ENCODE measurements around the gene KRI1. TPM values are rescaled to one million over a fixed set of nuclear protein-coding genes. Genes with fewer than 3 reads are reported as not detected.

KRI1 gene
- total RNA-seq, 4 donors from 2014 or later: 9.0 to 152 (median 27.6) TPM

DNA sequence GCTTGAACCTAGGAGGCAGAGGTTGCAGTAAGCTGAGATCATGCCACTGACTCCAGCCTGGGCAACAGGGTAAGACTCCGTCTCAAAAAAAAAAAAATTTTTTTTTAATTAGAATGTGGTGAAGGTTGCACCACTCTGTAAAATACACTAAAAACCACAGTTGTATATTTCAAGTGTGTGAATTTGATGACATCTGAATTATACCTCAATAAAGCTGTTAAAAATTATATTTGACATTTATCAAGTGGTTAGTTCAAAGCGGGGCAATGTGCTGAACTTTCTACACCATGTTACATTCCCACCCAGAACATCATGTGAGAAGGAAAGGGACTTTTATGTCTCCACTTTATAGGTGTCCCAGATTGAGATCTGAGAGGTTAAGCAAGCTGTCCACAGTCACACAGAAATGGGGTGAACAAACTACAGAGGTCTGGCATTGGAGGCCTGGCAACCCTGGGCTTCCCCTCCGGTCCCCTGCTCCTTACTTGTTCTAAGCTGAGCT, 42.6 kb downstream of the KRI1 start:
- Histone ChIP-seq H3K27me3 (peaks cover 3 to 5% of the 10 kb centered on the region in 2 donors), H3K4me3 (no peak overlapping the region), H3K9me3 (no peaks in the 10 kb centered on the region), H3K36me3 (no peaks in the 10 kb centered on the region), H3K27ac (no peak overlapping the region), H3K4me1 (no peaks in the 10 kb centered on the region)
- intact Hi-C loops (cut with DNase I; ENCODE audit: low total_unique reads): no loop called here
- DNase-seq: no peak
- TF ChIP-seq, protein P1, sequence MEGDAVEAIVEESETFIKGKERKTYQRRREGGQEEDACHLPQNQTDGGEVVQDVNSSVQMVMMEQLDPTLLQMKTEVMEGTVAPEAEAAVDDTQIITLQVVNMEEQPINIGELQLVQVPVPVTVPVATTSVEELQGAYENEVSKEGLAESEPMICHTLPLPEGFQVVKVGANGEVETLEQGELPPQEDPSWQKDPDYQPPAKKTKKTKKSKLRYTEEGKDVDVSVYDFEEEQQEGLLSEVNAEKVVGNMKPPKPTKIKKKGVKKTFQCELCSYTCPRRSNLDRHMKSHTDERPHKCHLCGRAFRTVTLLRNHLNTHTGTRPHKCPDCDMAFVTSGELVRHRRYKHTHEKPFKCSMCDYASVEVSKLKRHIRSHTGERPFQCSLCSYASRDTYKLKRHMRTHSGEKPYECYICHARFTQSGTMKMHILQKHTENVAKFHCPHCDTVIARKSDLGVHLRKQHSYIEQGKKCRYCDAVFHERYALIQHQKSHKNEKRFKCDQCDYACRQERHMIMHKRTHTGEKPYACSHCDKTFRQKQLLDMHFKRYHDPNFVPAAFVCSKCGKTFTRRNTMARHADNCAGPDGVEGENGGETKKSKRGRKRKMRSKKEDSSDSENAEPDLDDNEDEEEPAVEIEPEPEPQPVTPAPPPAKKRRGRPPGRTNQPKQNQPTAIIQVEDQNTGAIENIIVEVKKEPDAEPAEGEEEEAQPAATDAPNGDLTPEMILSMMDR (IDR thresholded peaks at IDR 0.05): no peak
- no peak for TF ChIP-seq POLR2A (IDR thresholded peaks at IDR 0.05)

DNA sequence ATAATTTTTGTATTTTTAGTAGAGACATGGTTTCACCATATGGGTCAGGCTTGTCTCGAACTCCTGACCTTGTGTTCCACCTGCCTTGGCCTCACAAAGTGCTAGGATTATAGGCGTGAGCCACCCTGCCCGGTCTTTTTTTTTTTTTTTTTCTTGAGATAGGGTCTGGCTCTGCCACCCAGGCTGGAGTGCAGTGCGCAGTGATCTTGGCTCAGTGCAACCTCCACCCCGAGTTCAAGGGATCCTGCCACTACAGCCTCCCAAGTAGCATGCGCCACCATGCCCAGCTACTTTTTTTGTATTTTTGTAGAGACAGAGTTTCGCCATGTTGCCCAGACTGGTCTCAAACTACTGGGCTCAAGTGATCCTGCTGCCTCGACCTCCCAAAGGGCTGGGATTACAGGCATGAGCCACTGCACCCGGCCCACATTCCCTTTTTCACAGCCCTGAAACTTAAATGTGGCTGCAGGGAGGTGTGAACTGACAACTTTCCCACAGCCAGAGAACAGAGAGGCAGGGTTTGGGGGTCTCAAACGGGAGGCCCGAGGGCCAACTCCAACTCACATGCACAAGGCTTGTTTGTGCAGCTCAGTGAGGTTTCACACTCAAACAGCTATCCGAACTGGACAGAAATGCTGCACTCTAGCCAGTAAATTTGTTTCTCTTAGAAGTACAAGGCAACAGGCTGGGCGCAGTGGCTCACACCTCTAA, 44.2 kb downstream of the KRI1 start:
- Histone ChIP-seq H3K4me3 (no peak overlapping the region), H3K9me3 (no peaks in the 10 kb centered on the region), H3K4me1 (peaks cover 0 to 7% of the 10 kb centered on the region in 2 donors), H3K36me3 (no peaks in the 10 kb centered on the region), H3K27me3 (peaks cover 3 to 5% of the 10 kb centered on the region in 2 donors), H3K27ac (no peak overlapping the region)
- intact Hi-C loops (cut with DNase I; ENCODE audit: low total_unique reads): no loop called here
- TF ChIP-seq POLR2A (IDR thresholded peaks at IDR 0.05): no peak
- TF ChIP-seq, protein P1 (IDR thresholded peaks at IDR 0.05): no peak
- DNase-seq: no peak

DNA sequence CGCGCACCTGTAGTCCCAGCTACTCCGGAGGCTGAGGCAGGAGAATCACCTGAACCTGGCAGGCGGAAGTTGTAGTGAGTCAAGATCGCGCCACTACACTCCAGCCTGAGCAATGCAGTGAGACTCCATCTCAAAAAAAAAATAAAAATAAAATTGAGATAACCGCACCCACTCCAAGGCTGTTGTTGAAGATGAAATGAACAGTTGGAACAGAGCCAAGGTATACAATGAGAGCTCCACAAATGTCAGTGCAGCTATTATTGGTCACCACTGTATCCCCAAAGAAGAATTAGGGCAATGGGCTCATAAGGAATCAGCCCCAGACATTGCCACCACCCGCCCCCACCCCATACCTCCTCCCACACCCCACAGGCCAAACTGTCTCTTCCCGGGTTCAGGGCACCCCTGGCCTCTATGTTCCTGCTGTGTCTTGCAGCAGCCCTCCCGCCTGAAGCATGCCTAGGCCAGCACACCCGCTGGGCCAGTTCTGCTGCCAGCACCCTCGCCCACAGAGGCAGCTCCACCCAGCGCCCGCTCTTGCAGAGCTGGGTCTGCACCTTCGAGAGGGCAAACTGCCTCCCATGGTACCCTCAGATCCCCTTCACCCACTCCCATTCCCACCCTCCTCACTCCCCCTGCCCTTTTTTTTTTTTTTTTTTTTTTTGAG, 45.0 kb downstream of the KRI1 start:
- TF ChIP-seq, protein P1 (IDR thresholded peaks at IDR 0.05): no peak
- TF ChIP-seq POLR2A (IDR thresholded peaks at IDR 0.05): no peak
- no peaks in the 10 kb centered on the region for H3K36me3 ChIP-seq
- H3K4me1 ChIP-seq: peaks cover 0 to 7% of the 10 kb centered on the region in 2 donors
- no peak overlapping the region for H3K4me3 ChIP-seq
- H3K27ac ChIP-seq: no peak overlapping the region
- no peaks in the 10 kb centered on the region for H3K9me3 ChIP-seq
- DNase-seq: no peak
- peaks cover 3 to 10% of the 10 kb centered on the region in 2 donors for H3K27me3 ChIP-seq
- intact Hi-C loops (cut with DNase I; ENCODE audit: low total_unique reads): no loop called here

DNA sequence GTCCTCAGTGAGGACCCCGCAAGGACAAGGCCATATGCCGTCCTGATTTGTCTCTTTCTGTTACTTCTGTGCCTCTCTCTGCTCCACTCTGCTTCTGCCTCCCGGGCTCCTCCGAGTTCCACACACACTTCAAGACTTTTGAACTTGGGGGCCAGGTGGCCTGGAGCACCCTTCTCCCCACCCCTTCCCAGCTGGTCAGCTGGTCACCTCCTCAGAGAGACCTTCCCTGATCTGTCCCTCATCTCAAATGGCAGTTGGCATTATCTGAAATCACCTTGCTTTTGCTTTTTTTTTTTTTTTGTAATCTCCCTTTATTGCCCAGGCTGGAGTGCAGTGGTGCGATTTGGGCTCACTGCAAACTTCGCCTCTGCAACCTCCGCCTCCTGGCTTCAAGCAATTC, 46.4 kb downstream of the KRI1 start:
- Histone ChIP-seq H3K9me3 (no peaks in the 10 kb centered on the region), H3K4me3 (no peak overlapping the region), H3K4me1 (peaks cover 0 to 7% of the 10 kb centered on the region in 2 donors), H3K36me3 (no peaks in the 10 kb centered on the region), H3K27me3 (peaks cover 3 to 20% of the 10 kb centered on the region in 2 donors), H3K27ac (no peak overlapping the region)
- intact Hi-C loops (cut with DNase I; ENCODE audit: low total_unique reads): no loop called here
- TF ChIP-seq POLR2A (IDR thresholded peaks at IDR 0.05): no peak
- TF ChIP-seq, protein P1 (IDR thresholded peaks at IDR 0.05): no peak
- DNase-seq: no peak
